ENCODE results near the gene GPR153.

Gene GPR153

GRCh38 chr1:6199298-6200187 lies 61.4 kb downstream of the GPR153 start, which contains the start of gene RPL22:
RPL22 (minus strand) TSS chr1:6199595; CDS start chr1:6199573, 22 bp downstream.
- DNase-seq (ENCODE audit: low read depth), result peak; percentile 99

- DNase-seq (ENCODE audit: low read depth), result peak; percentile 10
These were observed 62.1 kb downstream of the GPR153 start for GRCh38 chr1:6198646-6199297.

GRCh38 chr1:6197746-6198427 lies 63.0 kb downstream of the GPR153 start:
- DNase-seq (ENCODE audit: low read depth), result peak; percentile 46
